Activated CD4-positive, CD25-positive, alpha-beta regulatory T cell (primary cell): ENCODE results near the gene C1orf210.

Experiments used
- DNase-seq, 4 experiments: peaks; one replicate each; lab custom pipeline; 2025; lab: John Stamatoyannopoulos, UW

Gene C1orf210

DNA sequence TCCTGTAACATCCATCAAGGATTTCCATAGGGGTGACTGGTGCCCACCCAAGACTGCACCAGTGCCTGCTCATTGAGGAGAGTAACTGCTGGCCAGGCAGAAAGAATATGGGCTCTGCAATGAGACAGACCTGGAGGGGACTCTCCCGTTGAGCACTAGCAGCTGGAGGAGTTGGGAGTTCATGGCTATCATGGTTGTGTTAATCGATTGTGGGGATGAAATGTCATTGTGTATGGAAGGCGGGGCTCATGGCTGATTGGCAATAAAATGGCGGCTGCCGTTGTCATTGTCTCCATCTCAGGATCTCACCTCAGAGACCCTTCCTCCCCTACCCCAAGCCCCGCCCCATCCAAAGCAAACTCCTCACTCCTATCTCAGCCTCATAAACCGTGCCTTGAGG is 11.7 kb downstream of the C1orf210 start:
- DNase-seq, result no peak

DNA sequence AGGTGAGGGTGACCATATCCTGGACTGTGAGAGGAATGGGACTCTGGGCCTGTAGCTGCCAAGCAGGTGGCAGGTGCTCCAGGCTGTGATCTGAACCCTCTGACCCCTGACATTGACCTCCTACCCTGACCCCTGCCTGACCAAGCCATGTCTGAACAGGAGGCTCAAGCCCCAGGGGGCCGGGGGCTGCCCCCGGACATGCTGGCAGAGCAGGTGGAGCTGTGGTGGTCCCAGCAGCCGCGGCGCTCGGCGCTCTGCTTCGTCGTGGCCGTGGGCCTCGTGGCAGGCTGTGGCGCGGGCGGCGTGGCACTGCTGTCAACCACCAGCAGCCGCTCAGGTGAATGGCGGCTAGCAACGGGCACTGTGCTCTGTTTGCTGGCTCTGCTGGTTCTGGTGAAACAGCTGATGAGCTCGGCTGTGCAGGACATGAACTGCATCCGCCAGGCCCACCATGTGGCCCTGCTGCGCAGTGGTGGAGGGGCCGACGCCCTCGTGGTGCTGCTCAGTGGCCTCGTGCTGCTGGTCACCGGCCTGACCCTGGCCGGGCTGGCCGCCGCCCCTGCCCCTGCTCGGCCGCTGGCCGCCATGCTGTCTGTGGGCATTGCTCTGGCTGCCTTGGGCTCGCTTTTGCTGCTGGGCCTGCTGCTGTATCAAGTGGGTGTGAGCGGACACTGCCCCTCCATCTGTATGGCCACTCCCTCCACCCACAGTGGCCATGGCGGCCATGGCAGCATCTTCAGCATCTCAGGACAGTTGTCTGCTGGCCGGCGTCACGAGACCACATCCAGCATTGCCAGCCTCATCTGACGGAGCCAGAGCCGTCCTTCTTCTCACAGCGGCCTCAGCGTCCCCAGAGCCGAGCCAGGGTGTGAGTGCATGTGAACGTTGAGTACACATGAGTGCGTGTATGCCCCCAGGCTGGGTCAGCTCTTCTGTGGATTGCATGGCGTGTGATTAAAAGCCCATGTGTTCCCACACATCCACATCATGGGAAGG is 12.5 kb downstream of the C1orf210 start:
- DNase-seq, result no peak

DNA sequence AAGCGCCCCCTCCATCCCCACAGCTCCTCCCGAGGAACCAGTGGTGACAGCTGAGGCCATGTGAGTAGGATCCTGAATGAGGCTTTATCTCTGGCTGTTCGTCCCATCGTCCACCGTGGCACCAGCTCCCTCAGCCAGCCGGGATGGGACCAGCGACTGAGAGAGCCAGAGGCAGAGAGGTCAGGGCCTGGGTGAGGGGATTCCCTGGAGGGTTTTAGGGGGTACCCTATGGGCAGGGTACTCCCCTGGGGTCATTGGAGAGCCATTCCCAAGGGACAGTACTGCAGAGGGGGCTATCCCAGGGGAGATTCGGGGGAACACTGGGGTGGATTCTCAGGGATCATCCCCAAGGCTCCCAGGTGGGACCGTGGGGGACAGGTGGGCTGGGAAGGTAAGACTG is 13.2 kb downstream of the C1orf210 start:
- no peak for DNase-seq

DNA sequence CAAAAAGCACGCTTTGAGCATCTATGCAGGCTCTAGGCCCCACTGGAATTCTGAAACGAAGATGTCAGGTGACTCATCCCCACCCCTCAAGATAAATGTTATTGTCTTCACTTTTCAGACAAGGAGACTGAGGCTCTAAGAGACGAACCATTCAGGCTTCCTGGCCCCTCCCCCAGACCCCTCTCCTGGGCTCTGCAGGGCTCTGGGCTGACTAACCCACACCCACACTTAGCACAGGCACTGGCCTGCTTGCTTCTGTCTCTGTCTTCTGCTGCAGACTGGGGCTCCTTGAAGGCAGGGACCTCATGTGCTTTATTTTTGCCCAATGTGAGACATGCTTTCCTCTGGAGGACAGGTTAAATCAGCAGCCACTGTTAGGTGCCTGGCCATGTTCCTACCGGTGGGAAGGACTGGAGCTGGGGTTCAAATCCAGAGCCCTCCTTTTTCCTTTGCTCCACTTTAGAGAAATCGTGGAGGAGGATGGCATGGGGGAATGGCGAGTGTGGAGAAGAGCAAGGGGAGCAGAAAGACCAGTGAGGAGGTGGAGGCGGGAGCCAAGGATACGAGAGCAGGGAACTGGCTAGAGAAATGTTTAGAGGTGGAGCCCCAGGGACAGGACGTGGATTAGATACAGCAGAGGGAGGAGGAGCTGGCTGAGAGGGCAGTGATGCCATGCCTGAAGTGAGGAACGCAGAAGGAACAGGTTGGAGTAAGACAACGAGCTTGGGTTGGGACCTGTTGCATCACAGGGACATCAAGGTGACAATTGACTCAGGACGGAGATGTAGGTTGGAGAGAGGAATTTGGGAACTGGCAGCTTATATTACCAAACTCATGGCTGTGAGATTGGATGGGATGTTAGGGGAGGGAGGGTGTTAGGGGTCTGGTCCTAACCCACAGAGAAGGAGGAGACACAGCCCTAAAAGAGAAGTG is 13.9 kb downstream of the C1orf210 start:
- DNase-seq, result no peak

- DNase-seq, result no peak
Measured at GRCh38 chr1:43270421-43271095, 14.8 kb downstream of the C1orf210 start.

DNA sequence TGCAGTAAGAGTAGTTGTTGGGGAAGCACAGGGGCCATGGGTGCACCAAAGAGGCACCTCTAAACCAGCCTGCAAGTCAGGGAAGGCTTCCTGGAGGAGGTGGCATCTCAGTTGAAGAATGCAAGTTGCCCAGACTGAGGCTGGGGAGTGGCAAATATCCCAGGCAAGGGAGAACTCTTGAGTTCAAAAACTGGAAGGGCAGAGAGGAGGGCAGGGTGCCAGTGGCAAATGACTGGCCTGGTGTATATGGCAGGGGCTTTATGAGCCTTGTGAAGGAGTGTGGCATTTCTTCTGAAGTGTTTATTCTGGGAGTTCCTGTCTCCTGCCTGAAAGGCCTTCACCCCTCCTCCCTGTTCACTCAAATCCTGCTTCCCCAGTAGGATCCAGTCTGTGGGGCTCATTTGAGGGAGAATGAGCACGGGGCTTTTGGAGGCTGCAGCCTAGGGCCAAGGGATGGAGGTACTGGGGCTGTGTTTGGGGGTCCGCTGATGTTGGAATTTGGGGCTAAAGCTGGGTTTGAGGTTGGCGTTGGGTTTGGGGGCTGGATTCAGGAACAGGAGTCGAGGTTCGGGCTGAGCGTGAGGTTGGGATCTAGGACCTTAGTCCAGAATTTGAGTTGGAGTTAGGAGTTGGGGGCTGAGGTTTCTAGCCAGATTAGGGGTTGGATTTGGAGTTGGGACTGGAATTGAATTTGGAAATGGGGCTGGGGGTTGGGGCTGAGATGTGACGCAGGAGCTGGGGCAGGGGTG is 15.6 kb downstream of the C1orf210 start, which contains the start of gene TMEM125:
Gene TMEM125, plus strand, starts transcription at position 357 of the 749 bp plus-strand sequence. CDS start 2,740 bp downstream, outside the sequence.
- DNase-seq, result no peak

DNA sequence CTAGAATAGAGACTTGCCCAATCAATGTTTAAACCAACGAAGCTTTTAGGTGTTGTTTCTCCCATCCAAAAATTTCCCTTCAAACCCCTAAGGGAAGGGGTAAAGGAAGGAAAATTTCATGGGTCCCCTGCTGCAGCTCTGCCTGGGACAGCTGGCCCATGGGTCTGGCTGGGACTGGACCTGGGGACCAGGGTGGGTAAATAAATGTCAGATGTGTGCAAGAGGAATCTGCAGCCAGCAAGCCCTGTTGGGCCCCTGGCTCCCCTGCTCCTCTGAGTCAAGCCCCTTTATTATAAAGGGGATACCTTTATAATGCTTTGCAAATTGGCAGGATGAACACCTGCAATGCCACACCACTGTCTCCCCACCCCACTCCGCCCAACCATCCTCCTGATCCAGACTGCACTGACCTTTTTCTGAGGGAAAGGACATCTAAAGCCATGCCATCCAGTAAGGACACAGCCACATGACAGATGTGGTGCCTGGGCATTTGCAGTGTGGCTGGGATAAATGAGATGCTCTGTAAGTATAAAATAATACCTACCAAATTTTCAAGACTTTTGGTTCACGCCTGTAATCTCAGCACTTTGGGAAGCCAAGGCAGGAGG is 17.5 kb downstream of the C1orf210 start:
- DNase-seq, result no peak

DNA sequence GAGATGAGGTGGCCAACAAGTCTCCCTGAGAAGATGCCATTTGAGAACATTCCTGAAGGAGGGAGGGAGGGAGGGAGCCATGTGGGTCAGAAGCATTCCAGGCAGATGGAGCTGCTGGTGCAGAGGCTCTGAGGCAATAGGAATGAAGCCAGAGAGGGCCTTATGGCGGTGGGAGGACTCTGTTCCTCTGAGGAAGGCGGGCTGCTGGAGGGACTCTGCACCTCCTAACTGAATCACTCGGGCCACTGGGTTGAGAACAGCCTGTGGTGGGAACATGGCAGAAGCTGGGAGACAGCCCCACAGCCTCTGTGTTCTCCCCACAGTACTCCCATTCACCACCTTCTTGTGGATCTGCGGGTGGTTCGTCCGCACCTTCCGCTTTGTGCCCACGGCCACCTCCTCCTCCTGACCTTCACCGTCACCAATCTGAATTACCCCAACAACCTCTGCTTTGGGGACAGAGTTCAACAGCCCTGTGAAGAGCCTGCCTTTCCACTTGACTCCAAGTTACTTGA is 18.0 kb downstream of the C1orf210 start:
- no peak for DNase-seq

GRCh38 chr1:43266881-43267280 is 18.5 kb downstream of the C1orf210 start:
- DNase-seq, result no peak

GRCh38 chr1:43265431-43265830 is 19.9 kb downstream of the C1orf210 start:
- DNase-seq, result no peak

- no peak for DNase-seq
Measured at GRCh38 chr1:43258370-43258769, 27.0 kb downstream of the C1orf210 start.

- no peak for DNase-seq
Measured at GRCh38 chr1:43256675-43257570, 28.5 kb downstream of the C1orf210 start.

GRCh38 chr1:43255438-43256210 is 29.8 kb downstream of the C1orf210 start:
- DNase-seq, result no peak

- DNase-seq, result no peak
Measured at GRCh38 chr1:43253876-43254275, 31.5 kb downstream of the C1orf210 start.

- no peak for DNase-seq
Measured at GRCh38 chr1:43253173-43253572, 32.2 kb downstream of the C1orf210 start.

DNA sequence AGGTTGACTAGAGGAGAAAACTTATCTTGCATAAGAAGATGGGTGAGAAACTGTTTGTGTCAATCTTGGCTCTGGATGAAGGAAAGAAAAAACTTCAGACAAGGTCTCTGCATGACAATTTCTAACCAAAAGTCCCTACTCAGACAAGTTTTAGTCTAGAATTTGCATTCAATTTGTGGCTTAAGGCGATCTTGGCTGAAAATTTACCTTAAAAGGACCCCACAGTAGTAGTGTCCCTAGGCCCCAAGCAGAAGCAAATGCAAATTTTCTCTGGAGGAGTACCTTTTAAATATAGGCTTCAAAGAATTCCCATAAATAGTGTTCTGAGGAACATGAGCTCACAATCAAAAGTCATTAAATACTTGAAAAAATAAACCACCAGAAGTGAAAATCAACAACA is 33.2 kb downstream of the C1orf210 start:
- DNase-seq, result no peak

DNA sequence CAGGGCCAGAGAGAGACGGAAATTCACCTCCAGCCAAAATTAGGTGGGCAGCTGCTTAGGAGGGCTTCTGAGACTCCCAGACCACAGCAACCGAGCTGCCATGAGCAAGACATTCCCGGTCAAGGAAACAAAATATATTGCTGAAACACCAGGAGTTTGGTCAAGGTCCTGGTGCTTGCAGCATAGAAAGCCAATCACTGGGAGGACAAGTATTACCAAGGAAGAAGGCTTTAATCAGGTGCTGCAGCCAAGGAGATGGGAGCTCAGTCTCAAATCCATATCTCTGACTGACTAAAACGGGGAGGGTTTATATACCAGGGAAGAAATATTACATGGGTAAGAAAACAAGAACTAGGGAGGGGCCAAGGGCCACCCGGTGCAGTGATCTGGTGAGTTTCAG is 34.4 kb downstream of the C1orf210 start:
- DNase-seq, result no peak

DNA sequence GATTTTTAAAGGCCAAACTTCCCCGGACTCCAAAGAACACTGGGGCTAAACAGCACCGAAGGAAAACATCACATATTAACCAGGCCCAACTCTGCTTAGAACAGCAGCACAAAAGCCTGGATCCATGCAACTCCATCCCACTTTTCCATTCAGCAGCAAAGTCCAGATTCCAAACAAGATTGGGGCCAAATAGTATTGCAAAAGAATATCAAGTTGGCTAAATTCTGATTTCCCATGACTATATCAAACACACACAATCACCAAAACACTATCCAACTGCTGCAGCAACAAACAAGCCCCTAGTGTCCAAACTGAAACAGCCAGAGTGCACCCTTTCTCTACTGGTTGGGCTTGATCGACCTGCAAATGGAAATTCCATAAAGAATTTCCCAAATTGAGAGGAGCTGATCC is 35.0 kb downstream of the C1orf210 start:
- DNase-seq, result no peak
